Fibroblast of lung (primary cell): ENCODE measurements around the gene PSEN1.

ENCODE experiments used
- CTCF ChIP-seq, 2 donors: IDR thresholded peaks in 1 of 2; conservative IDR thresholded peaks in 1 of 2; 1 replicate in 1 of 2; 2 replicates in 1 of 2; pipeline ENCODE4 v1.5.1; 2011 to 2012; ENCODE audit warnings: low read length in 2 of 2, control low read depth in 1 of 2, inconsistent platforms in 1 of 2, low read depth in 1 of 2, mild to moderate bottlenecking in 1 of 2
- EZH2 ChIP-seq: IDR thresholded peaks from 2 replicates; pipeline ENCODE4 v1.5.1; 2012; ENCODE audit warnings: low read length, control low read depth, mild to moderate bottlenecking; ENCODE audit errors: missing control alignments

- TF ChIP-seq EZH2 (no peak), CTCF (conservative IDR thresholded peaks at IDR 0.05 in 1 of 2, IDR thresholded peaks at IDR 0.05 in 1 of 2; ENCODE audit: low read depth in 1 of 2, low read length in 2 of 2) (no peak)
Measured at GRCh38 chr14:73168274-73168673, 32.0 kb downstream of the PSEN1 start.
